Measurements from ENCODE around the gene ZRSR2.

ZRSR2 gene

DNA sequence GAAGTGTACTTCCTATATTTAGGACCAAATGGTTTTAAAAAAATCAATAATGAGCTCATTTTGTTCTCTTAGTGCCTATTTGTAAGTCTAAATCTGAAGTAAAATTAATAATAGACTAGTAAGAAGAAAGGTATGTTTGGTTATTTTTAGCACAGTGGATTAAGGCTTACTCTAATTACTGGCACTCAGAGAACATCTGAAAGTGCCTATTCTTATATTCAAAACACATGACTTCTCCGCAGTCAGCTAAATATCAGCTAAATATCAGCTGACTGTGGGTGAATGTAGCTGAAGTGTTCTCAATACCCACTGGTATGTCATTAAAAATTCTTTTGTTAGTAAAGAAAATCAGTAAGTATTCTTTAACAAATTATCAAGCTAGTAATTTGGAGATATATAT is 58.3 kb downstream of the ZRSR2 start:
- ChIA-PET POLR2A (no interaction called here), CTCF (interaction anchor here (1.1 to 3.0 kb wide), 3 partner anchors 13 to 69 kb away, joined by 3 to 9 read pairs (median 3); no protein-coding TSS in a partner anchor)
- TF ChIP-seq, protein P1, sequence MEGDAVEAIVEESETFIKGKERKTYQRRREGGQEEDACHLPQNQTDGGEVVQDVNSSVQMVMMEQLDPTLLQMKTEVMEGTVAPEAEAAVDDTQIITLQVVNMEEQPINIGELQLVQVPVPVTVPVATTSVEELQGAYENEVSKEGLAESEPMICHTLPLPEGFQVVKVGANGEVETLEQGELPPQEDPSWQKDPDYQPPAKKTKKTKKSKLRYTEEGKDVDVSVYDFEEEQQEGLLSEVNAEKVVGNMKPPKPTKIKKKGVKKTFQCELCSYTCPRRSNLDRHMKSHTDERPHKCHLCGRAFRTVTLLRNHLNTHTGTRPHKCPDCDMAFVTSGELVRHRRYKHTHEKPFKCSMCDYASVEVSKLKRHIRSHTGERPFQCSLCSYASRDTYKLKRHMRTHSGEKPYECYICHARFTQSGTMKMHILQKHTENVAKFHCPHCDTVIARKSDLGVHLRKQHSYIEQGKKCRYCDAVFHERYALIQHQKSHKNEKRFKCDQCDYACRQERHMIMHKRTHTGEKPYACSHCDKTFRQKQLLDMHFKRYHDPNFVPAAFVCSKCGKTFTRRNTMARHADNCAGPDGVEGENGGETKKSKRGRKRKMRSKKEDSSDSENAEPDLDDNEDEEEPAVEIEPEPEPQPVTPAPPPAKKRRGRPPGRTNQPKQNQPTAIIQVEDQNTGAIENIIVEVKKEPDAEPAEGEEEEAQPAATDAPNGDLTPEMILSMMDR (IDR thresholded peaks at IDR 0.05; ENCODE audit: control extremely low read depth, extremely low read depth, low read depth, missing control alignments) = no peak
- DNase-seq (ENCODE audit: extremely low spot score) = no peak

DNA sequence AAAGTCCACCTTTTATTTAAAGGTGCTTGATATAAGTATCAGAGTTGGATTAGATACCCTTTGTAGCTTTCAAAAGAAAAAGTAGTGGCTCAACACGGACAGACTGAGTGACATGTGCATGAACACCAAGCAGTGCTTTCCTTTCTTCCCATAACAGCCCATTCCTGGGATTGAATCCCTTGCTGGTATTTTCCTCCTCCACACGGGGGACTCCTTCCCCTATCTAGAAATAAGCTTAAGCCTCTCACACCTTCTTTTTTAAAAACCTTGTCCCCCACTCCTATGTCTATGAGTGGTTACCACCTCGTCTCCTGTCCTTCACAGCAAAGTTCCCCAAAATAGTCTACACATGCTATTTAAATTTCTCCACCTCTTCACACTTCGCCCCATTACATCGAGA is 59.3 kb downstream of the ZRSR2 start:
- TF ChIP-seq, protein P1 (IDR thresholded peaks at IDR 0.05; ENCODE audit: control extremely low read depth, extremely low read depth, low read depth, missing control alignments) = no peak
- POLR2A ChIA-PET = no interaction called here
- CTCF ChIA-PET = interaction anchor here (1.0 to 3.0 kb wide), 3 partner anchors 14 to 46 kb away, joined by 3 to 9 read pairs (median 3); no protein-coding TSS in a partner anchor
- no peak for DNase-seq (ENCODE audit: extremely low spot score)

DNA sequence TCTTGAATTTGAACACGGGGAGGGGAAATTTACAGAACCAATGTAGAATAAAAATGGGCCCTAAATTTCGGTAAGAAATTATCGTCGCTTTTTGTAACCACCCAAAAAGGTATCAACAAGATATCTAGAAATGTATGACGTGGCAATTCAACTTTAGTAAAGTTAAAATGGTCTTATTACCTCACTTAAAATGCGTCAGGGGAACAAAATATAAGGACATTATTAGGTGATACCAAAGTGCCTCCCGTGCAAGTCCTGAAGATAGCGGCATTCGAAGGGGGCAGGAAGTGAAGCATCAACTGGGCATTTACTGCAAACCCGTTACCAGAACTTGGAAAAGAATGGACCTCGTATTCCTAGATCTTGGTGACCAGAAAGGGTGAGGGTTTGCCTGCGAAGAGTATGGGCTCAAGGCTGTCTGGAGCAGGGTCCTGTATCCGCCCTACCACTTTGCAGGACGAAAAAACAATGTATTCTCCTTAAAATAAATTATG is 63.3 kb downstream of the ZRSR2 start:
- TF ChIP-seq, protein P1 (IDR thresholded peaks at IDR 0.05; ENCODE audit: control extremely low read depth, extremely low read depth, low read depth, missing control alignments) = no peak
- ChIA-PET POLR2A (no interaction called here), CTCF (no interaction called here)
- no peak for DNase-seq (ENCODE audit: extremely low spot score)

DNA sequence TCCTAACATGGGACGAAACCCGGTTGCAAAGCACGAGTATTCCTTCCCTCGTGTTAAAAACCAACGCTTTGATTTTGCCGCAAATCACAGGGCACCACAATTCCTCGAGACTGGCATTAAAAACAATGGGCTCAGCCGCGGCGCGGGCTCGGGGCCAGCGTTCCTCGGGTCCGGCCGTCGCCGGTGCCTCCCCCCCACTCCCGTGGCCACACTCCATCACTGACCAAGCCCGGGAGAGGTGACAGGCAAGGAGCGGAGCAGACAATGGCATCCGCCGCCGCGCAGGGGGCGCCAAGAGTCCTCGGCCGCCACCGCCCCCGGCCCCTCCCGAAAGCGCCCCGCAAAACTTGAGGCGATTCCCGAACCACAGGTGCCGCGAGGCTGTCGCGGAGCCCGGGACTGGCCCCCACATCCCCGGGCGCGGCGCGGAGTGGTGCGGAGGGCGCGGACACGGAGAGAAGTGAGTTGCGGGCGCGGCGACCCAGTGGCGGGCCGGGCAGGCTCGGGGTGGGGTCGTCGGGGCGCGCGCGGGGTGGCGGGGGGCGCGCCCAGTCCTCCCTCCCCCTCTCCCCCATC is 63.9 kb downstream of the ZRSR2 start:
- TF ChIP-seq, protein P1 (IDR thresholded peaks at IDR 0.05; ENCODE audit: control extremely low read depth, extremely low read depth, low read depth, missing control alignments) = peak; percentile 33
- DNase-seq (ENCODE audit: extremely low spot score) = peak; percentile 62
- POLR2A ChIA-PET = no interaction called here
- CTCF ChIA-PET = interaction anchor here (0.9 kb wide), 1 partner anchor 18 kb away, joined by 3 read pairs; no protein-coding TSS in a partner anchor

DNA sequence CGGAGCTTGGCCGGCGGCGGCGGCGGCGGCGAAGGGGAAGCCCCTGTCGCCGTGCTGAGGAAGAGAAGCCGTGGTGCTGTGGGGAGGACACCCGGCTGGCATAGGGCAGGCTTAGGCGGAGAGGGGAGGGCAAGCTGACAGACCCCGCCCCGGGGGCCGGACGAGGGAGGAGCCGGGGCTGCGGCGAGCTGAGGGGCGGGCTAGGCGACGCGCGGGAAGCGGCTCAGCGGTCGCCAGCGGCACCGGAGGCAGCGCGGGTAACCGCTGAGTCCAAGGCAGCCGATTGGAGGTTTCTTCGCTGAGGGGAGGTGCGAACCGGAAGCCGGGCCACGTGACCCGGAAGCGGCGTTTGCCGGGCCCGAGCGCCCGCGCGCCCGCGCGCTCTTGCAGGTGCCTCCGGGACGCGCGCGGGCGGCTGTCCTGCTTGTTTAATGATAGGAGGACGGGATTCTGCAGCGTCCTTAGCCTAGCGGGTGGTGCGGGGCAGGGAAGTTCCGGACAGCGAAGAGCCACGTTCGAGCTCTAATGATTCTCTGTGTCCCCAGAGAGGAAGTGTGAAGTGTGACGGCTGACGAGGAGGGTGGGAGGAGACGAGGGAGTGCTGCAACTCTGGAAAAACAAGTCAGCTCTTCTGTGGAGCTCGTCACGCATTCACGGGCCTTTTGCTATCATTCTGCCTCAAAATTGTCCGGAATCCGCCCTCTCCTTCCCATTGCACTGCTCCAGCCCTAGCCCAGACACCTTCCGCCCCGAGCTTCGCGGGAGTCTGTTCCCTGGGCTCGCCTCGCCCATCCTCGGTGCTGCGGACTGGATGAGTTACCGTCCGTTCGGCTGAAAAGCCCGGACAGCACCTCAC is 64.7 kb downstream of the ZRSR2 start, which contains the start of gene AP1S2:
TSS of gene AP1S2 (minus strand) at position 102 of the 856 bp plus-strand sequence. CDS start 2,289 bp downstream, outside the sequence.
- CTCF ChIA-PET = interaction anchor here (0.9 kb wide), 1 partner anchor 17 kb away, joined by 3 read pairs; no protein-coding TSS in a partner anchor

More for the DNA sequence above, 64.7 kb downstream of the ZRSR2 start, which contains the start of gene AP1S2:
- POLR2A ChIA-PET = no interaction called here
- TF ChIP-seq, protein P1 (IDR thresholded peaks at IDR 0.05; ENCODE audit: control extremely low read depth, extremely low read depth, low read depth, missing control alignments) = no peak
- peak; percentile 93 for DNase-seq (ENCODE audit: extremely low spot score)

All from GM10248 (cell line).